ENCODE data around the gene PPDPF.

PPDPF gene

GRCh38 chr20:63490416-63490815 is 30.1 kb upstream of the PPDPF start:
- no peaks in the 10 kb centered on the region for H4K20me1 ChIP-seq (ENCODE audit: insufficient read depth)
- no peaks in the 10 kb centered on the region for H3K79me2 ChIP-seq (ENCODE audit: insufficient read depth, low read depth)

GRCh38 chr20:63491078-63491477 is 29.5 kb upstream of the PPDPF start:
- peaks cover 67% of the 10 kb centered on the region for H3K27me3 ChIP-seq (ENCODE audit: insufficient read depth, low read depth)

More at GRCh38 chr20:63490416-63490815, 30.1 kb upstream of the PPDPF start:
- Histone ChIP-seq H3K27me3 (ENCODE audit: insufficient read depth, low read depth) (peaks cover 67% of the 10 kb centered on the region), H2AFZ (ENCODE audit: low read depth) (no peak overlapping the region), H3K27ac (no peak overlapping the region), H3K4me3 (IDR thresholded peaks at IDR 0.05; ENCODE audit: insufficient read depth, low read depth, low read length) (no peak overlapping the region), H3K36me3 (ENCODE audit: insufficient read depth) (no peaks in the 10 kb centered on the region), H3K9ac (no peak overlapping the region), H3K4me1 (ENCODE audit: low read depth, poor library complexity, severe bottlenecking) (no peaks in the 10 kb centered on the region), H3K4me2 (no peak overlapping the region)
- no peak for TF ChIP-seq CTCF (conservative IDR thresholded peaks at IDR 0.05; ENCODE audit: low read depth, low read length)

GRCh38 chr20:63491635-63492230 is 28.8 kb upstream of the PPDPF start:
- no peaks in the 10 kb centered on the region for H3K79me2 ChIP-seq (ENCODE audit: insufficient read depth, low read depth)
- no peaks in the 10 kb centered on the region for H3K36me3 ChIP-seq (ENCODE audit: insufficient read depth)
- H3K27me3 ChIP-seq (ENCODE audit: insufficient read depth, low read depth): peaks cover 71% of the 10 kb centered on the region
- H2AFZ ChIP-seq (ENCODE audit: low read depth): no peak overlapping the region
- H3K4me1 ChIP-seq (ENCODE audit: low read depth, poor library complexity, severe bottlenecking): no peaks in the 10 kb centered on the region
- no peak overlapping the region for H3K27ac ChIP-seq
- no peak overlapping the region for H3K4me2 ChIP-seq
- H4K20me1 ChIP-seq (ENCODE audit: insufficient read depth): no peaks in the 10 kb centered on the region
- no peak overlapping the region for H3K4me3 ChIP-seq (IDR thresholded peaks at IDR 0.05; ENCODE audit: insufficient read depth, low read depth, low read length)
- TF ChIP-seq CTCF (conservative IDR thresholded peaks at IDR 0.05; ENCODE audit: low read depth, low read length): no peak
- H3K9ac ChIP-seq: no peak overlapping the region

More at GRCh38 chr20:63491078-63491477, 29.5 kb upstream of the PPDPF start:
- Histone ChIP-seq H3K4me1 (ENCODE audit: low read depth, poor library complexity, severe bottlenecking) (no peaks in the 10 kb centered on the region), H3K4me3 (IDR thresholded peaks at IDR 0.05; ENCODE audit: insufficient read depth, low read depth, low read length) (no peak overlapping the region), H2AFZ (ENCODE audit: low read depth) (no peak overlapping the region), H3K9ac (no peak overlapping the region), H3K79me2 (ENCODE audit: insufficient read depth, low read depth) (no peaks in the 10 kb centered on the region), H3K4me2 (no peak overlapping the region), H4K20me1 (ENCODE audit: insufficient read depth) (no peaks in the 10 kb centered on the region), H3K27ac (no peak overlapping the region), H3K36me3 (ENCODE audit: insufficient read depth) (no peaks in the 10 kb centered on the region)
- no peak for TF ChIP-seq CTCF (conservative IDR thresholded peaks at IDR 0.05; ENCODE audit: low read depth, low read length)

- H3K4me2 ChIP-seq: no peak overlapping the region
- no peaks in the 10 kb centered on the region for H3K4me1 ChIP-seq (ENCODE audit: low read depth, poor library complexity, severe bottlenecking)
- no peaks in the 10 kb centered on the region for H4K20me1 ChIP-seq (ENCODE audit: insufficient read depth)
Observed at GRCh38 chr20:63492518-63492917, 28.0 kb upstream of the PPDPF start.

More at GRCh38 chr20:63492518-63492917, 28.0 kb upstream of the PPDPF start:
- H3K27ac ChIP-seq: no peak overlapping the region
- H3K79me2 ChIP-seq (ENCODE audit: insufficient read depth, low read depth): no peaks in the 10 kb centered on the region
- TF ChIP-seq CTCF (conservative IDR thresholded peaks at IDR 0.05; ENCODE audit: low read depth, low read length): no peak
- H2AFZ ChIP-seq (ENCODE audit: low read depth): no peak overlapping the region
- peaks cover 75% of the 10 kb centered on the region for H3K27me3 ChIP-seq (ENCODE audit: insufficient read depth, low read depth)
- no peaks in the 10 kb centered on the region for H3K36me3 ChIP-seq (ENCODE audit: insufficient read depth)
- no peak overlapping the region for H3K9ac ChIP-seq
- H3K4me3 ChIP-seq (IDR thresholded peaks at IDR 0.05; ENCODE audit: insufficient read depth, low read depth, low read length): no peak overlapping the region
